ENCODE results near the gene PKIB.

PKIB gene

DNA sequence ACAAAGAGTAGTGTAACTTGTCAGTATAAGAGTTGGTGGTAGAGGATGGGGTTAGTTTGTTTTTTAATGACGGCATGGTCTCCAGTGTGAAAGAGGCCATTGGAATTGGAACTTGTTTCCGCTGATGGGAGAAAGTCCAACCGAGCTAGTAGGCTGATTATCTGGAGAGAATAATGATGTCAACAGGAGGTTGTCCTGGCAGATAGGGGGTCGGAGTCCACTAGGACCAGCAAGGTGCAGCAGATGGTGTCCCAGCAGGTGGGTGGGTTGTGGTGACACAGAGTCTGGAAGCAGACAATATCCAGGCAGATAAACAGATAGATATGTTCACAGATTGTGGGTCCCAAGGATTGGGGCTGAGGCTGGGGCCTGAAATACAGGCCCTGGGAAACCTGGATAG lies 35.1 kb downstream of the PKIB start:
- DNase-seq (ENCODE audit: low read depth, low spot score): no peak
- TF ChIP-seq, protein P1, sequence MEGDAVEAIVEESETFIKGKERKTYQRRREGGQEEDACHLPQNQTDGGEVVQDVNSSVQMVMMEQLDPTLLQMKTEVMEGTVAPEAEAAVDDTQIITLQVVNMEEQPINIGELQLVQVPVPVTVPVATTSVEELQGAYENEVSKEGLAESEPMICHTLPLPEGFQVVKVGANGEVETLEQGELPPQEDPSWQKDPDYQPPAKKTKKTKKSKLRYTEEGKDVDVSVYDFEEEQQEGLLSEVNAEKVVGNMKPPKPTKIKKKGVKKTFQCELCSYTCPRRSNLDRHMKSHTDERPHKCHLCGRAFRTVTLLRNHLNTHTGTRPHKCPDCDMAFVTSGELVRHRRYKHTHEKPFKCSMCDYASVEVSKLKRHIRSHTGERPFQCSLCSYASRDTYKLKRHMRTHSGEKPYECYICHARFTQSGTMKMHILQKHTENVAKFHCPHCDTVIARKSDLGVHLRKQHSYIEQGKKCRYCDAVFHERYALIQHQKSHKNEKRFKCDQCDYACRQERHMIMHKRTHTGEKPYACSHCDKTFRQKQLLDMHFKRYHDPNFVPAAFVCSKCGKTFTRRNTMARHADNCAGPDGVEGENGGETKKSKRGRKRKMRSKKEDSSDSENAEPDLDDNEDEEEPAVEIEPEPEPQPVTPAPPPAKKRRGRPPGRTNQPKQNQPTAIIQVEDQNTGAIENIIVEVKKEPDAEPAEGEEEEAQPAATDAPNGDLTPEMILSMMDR (IDR thresholded peaks at IDR 0.05; ENCODE audit: insufficient read depth, low read length, missing control alignments): no peak
- ChIA-PET CTCF (no interaction called here), POLR2A (no interaction called here)
- H3K4me3 ChIP-seq (ENCODE audit: low read depth, low read length): no peak overlapping the region

- CTCF ChIA-PET: no interaction called here
- no peak for DNase-seq (ENCODE audit: low read depth, low spot score)
- TF ChIP-seq, protein P1 (IDR thresholded peaks at IDR 0.05; ENCODE audit: insufficient read depth, low read length, missing control alignments): no peak
- no peak overlapping the region for H3K4me3 ChIP-seq (ENCODE audit: low read depth, low read length)
- POLR2A ChIA-PET: no interaction called here
These were observed 37.6 kb downstream of the PKIB start for GRCh38 chr6:122647765-122648164.

GRCh38 chr6:122648726-122649125 lies 38.5 kb downstream of the PKIB start:
- no peak for DNase-seq (ENCODE audit: low read depth, low spot score)
- TF ChIP-seq, protein P1 (IDR thresholded peaks at IDR 0.05; ENCODE audit: insufficient read depth, low read length, missing control alignments): no peak
- no peak overlapping the region for H3K4me3 ChIP-seq (ENCODE audit: low read depth, low read length)
- ChIA-PET CTCF (no interaction called here), POLR2A (no interaction called here)

GRCh38 chr6:122649701-122650100 lies 39.5 kb downstream of the PKIB start:
- DNase-seq (ENCODE audit: low read depth, low spot score): no peak
- no peak overlapping the region for H3K4me3 ChIP-seq (ENCODE audit: low read depth, low read length)
- CTCF ChIA-PET: no interaction called here
- TF ChIP-seq, protein P1 (IDR thresholded peaks at IDR 0.05; ENCODE audit: insufficient read depth, low read length, missing control alignments): no peak
- POLR2A ChIA-PET: no interaction called here

DNA sequence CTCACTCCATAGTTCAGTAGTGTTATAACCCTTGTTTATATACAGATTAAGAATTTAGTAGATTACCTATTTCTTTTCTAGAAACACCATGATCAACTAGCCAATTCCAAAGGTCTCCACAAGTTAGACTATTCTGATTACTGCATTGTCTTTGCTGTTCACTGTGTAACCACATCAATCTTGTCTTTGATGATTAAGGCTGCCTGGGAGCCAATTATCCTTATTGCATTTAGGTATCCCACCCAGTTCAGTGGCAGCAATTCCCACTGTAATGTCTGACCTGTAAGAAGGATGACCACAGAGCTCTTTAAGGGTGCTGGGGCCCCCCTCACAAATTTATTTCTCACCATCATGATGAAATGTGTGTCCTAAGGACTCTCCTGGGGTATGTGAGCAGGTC lies 40.2 kb downstream of the PKIB start:
- no peak for DNase-seq (ENCODE audit: low read depth, low spot score)
- ChIA-PET CTCF (no interaction called here), POLR2A (no interaction called here)
- H3K4me3 ChIP-seq (ENCODE audit: low read depth, low read length): no peak overlapping the region
- TF ChIP-seq, protein P1 (IDR thresholded peaks at IDR 0.05; ENCODE audit: insufficient read depth, low read length, missing control alignments): no peak

DNA sequence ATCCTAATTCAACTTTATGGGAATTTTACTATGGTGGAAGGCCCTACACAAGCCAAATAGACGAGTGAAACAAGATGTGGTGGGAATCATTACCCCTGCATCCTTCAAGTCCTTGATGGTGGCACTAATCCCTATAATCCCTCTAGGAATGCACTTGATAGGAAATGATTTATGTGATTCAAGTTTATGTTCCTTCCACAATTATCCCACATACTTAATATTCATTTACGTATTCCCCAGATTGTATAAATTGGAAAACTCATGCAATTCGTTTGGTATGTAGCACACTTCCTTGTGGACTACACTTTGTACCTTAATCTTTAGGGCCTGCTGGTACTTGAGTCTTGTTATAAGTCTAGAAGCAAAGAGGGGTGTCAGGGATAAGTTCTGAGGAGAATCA lies 40.8 kb downstream of the PKIB start:
- ChIA-PET CTCF (no interaction called here), POLR2A (no interaction called here)

More for the DNA sequence above, 40.8 kb downstream of the PKIB start:
- TF ChIP-seq, protein P1 (IDR thresholded peaks at IDR 0.05; ENCODE audit: insufficient read depth, low read length, missing control alignments): no peak
- no peak overlapping the region for H3K4me3 ChIP-seq (ENCODE audit: low read depth, low read length)
- no peak for DNase-seq (ENCODE audit: low read depth, low spot score)

All from AG04449 (cell line).